ENCODE results near the gene RHEB. TPM values are rescaled to one million over a fixed set of nuclear protein-coding genes. Genes with fewer than 3 reads are reported as not detected.

The RHEB gene
- total and polyA plus RNA-seq, 5 donors = 115 to 217 (median 125) TPM

DNA sequence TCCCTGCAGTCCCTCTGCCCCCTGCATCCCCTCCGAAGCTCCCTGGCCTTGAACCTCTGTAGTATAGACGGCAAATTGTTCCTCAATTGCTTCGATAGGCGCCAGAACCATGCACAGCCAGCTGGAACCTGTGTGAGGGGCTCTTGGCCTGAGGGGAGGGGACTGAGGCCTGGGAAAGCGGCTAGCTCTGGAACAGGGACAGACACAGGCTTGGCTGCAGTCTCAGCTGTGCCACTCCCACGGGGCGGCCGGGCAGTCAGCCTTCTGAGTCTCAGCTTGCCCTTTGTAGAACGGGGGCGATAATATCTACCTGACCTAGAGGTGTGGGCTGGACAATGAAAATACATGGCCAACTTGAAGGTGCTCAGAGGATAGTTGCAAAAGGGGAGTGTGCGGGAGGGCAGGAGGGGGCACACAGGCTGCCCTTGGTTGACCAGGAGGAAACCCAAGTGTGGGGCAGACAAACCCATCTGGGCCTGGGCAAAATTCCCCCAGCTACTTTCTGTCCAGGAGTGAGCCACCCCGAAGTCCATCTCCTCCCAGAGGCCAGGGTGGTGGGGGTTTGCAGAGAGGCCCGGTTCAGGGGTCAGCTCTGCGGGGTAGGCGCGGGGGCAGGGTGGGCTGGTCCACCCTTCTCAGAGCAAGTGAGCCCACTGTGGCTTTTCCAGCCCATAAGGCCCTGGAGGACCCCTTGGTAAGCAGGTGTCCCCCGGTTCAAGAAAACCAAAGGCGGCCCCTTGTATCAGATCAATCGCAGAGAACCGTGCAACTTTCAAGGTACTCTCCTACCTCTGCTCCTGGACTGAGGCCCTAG lies 84.4 kb downstream of the RHEB start:
- H3K4me3 ChIP-seq (ENCODE audit: low read length) = no peak overlapping the region
- H3K27ac ChIP-seq (ENCODE audit: low read length) = no peak overlapping the region
- DNase-seq (no peak), ATAC-seq (no peak)
- no peaks in the 10 kb centered on the region for H3K27me3 ChIP-seq (ENCODE audit: control insufficient read depth, insufficient read depth)
- H3K9me3 ChIP-seq (ENCODE audit: control insufficient read depth, low read length) = no peaks in the 10 kb centered on the region
- intact Hi-C loops (cut with DNase I) = loop anchor here in 2 of 4 donors (5.0 to 10.0 kb wide), 2 partner anchors 51 to 58 kb away; no protein-coding TSS in a partner anchor
- WGBS = 85% methylated on average over 20 of the region's 20 CpGs
- no peaks in the 10 kb centered on the region for H3K4me1 ChIP-seq (ENCODE audit: control insufficient read depth, insufficient read depth, low read length)

DNA sequence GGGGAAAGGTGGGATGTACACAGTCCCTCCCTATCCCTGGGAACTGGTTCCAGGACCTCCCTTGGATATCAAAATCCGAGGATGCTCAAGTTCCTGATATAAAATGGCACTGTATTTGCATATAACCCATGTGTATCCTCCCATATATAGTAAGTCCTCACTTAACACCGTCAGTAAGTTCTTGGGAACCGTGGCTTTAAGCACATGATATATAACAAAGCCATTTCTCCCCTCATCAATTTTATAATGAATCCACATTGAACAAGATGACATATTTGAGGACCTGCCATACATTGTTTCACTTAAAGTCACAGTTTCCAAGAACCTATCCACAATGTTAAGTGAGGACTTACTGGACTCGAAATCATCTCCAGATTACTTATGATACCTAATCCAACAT lies 85.1 kb downstream of the RHEB start:
- WGBS = 90% methylated on average over 4 of the region's 4 CpGs

DNA sequence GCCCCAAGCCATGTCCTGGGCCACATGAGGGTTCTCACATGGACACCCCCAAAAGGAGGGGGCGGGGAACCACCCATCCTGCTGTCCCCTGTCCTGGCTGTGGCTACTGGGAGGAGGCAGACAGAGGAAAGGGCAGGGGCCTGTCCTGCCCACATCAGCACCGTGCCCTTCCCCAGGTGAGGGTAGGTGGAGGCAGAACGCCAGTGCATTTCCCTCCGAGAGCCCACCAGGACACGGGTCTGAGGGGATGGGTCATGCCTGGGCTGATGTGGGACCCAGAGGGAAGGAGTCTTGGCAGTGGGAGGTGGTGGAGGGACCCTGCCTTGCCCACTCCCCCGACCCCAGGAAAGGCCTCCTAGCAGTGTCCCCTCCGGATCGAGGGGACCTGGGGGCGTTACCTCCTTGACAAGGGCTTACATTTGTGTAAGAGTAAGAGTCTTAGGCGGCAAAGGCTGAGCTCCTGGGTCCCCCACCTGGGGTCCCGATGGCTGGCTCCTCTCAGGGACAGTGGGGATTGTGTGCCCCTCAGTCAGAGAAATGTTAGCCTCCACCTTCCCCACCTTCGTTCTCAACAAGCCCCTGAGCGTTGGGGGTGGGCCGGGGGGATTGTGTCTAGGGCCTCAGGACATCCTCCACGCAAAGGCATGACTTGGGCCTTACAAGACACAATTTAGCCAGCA lies 85.8 kb downstream of the RHEB start:
- 92% methylated on average over 15 of the region's 15 CpGs for WGBS
- intact Hi-C loops (cut with DNase I) = loop anchor here in 2 of 4 donors (5.0 to 10.0 kb wide), 2 partner anchors 49 to 52 kb away; no protein-coding TSS in a partner anchor

More for the DNA sequence above, 85.1 kb downstream of the RHEB start:
- Histone ChIP-seq H3K4me1 (ENCODE audit: control insufficient read depth, insufficient read depth, low read length) (no peaks in the 10 kb centered on the region), H3K4me3 (ENCODE audit: low read length) (no peak overlapping the region), H3K9me3 (ENCODE audit: control insufficient read depth, low read length) (no peaks in the 10 kb centered on the region), H3K27ac (ENCODE audit: low read length) (no peak overlapping the region), H3K27me3 (ENCODE audit: control insufficient read depth, insufficient read depth) (no peaks in the 10 kb centered on the region)
- ATAC-seq = no peak
- intact Hi-C loops (cut with DNase I) = loop anchor here in 2 of 4 donors (5.0 to 10.0 kb wide), 2 partner anchors 50 to 52 kb away; no protein-coding TSS in a partner anchor
- DNase-seq = no peak

DNA sequence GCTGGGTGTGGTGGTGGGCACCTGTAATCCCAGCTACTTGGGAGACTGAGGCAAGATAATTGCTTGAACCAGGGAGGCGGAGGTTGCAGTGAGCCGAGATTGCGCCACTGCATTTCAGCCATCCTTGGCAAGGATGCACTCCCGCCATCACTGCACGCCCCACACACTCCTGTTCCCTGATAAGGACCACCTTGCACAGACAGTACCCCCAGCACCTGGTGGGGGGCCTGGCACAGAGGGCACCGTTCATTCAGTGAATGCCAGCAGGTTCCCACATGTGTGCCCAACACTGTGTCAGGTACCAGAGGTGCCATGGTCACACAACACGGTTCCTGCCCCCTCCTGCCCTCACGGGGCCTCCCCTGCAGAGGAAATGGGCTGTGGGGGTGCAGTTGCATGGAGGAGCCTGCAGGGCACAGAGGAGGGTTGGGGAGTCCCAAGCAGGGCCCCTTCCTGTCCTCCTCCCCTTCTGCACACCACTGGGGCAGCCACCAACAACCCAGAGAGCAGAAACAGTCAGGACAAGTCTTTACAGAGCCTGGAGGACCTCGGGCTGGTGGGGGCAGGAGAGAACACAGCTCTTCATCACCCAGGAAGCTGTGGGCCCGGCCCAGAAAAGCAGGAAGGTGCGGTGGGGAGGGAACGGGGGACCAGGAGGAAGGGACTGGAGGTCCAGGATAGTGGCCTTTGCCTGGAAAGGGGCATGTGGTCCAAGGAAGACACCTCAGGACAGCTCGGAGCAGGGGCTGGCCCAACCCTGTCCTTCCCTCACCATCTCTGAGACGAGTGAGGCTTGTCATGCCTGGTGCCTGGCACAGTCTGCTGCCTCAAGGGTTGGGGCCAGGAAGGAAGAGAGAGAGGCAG lies 86.8 kb downstream of the RHEB start:
- no peak for DNase-seq
- Histone ChIP-seq H3K9me3 (ENCODE audit: control insufficient read depth, low read length) (no peaks in the 10 kb centered on the region), H3K27ac (ENCODE audit: low read length) (no peak overlapping the region), H3K4me1 (ENCODE audit: control insufficient read depth, insufficient read depth, low read length) (no peaks in the 10 kb centered on the region), H3K4me3 (ENCODE audit: low read length) (no peak overlapping the region), H3K27me3 (ENCODE audit: control insufficient read depth, insufficient read depth) (no peaks in the 10 kb centered on the region)
- intact Hi-C loops (cut with DNase I) = loop anchor here in 2 of 4 donors (5.0 to 10.0 kb wide), 2 partner anchors 48 to 51 kb away; no protein-coding TSS in a partner anchor
- 80% methylated on average over 14 of the region's 14 CpGs for WGBS
- no peak for ATAC-seq

More for the DNA sequence above, 85.8 kb downstream of the RHEB start:
- Histone ChIP-seq H3K4me1 (ENCODE audit: control insufficient read depth, insufficient read depth, low read length) (no peaks in the 10 kb centered on the region), H3K27me3 (ENCODE audit: control insufficient read depth, insufficient read depth) (no peaks in the 10 kb centered on the region), H3K4me3 (ENCODE audit: low read length) (no peak overlapping the region), H3K27ac (ENCODE audit: low read length) (no peak overlapping the region), H3K9me3 (ENCODE audit: control insufficient read depth, low read length) (no peaks in the 10 kb centered on the region)
- no peak for ATAC-seq
- DNase-seq = no peak

GRCh38 chr7:151431768-151432311 lies 87.9 kb downstream of the RHEB start:
- 96% methylated on average over 25 of the region's 25 CpGs for WGBS
- no peak for ATAC-seq
- no peaks in the 10 kb centered on the region for H3K27me3 ChIP-seq (ENCODE audit: control insufficient read depth, insufficient read depth)
- no peak overlapping the region for H3K27ac ChIP-seq (ENCODE audit: low read length)
- intact Hi-C loops (cut with DNase I) = loop anchor here in 2 of 4 donors (5.0 to 10.0 kb wide), 2 partner anchors 47 to 50 kb away; no protein-coding TSS in a partner anchor
- no peaks in the 10 kb centered on the region for H3K4me1 ChIP-seq (ENCODE audit: control insufficient read depth, insufficient read depth, low read length)
- no peak for DNase-seq
- no peaks in the 10 kb centered on the region for H3K9me3 ChIP-seq (ENCODE audit: control insufficient read depth, low read length)
- H3K4me3 ChIP-seq (ENCODE audit: low read length) = no peak overlapping the region

- Histone ChIP-seq H3K27ac (ENCODE audit: low read length) (no peak overlapping the region), H3K4me1 (ENCODE audit: control insufficient read depth, insufficient read depth, low read length) (no peaks in the 10 kb centered on the region), H3K4me3 (ENCODE audit: low read length) (no peak overlapping the region), H3K27me3 (ENCODE audit: control insufficient read depth, insufficient read depth) (no peaks in the 10 kb centered on the region), H3K9me3 (ENCODE audit: control insufficient read depth, low read length) (no peaks in the 10 kb centered on the region)
- ATAC-seq = no peak
- intact Hi-C loops (cut with DNase I) = loop anchor here in 2 of 4 donors (5.0 to 10.0 kb wide), 2 partner anchors 47 to 49 kb away; no protein-coding TSS in a partner anchor
- 95% methylated on average over 13 of the region's 13 CpGs for WGBS
- no peak for DNase-seq
Measured at GRCh38 chr7:151431281-151431767, 88.4 kb downstream of the RHEB start.

DNA sequence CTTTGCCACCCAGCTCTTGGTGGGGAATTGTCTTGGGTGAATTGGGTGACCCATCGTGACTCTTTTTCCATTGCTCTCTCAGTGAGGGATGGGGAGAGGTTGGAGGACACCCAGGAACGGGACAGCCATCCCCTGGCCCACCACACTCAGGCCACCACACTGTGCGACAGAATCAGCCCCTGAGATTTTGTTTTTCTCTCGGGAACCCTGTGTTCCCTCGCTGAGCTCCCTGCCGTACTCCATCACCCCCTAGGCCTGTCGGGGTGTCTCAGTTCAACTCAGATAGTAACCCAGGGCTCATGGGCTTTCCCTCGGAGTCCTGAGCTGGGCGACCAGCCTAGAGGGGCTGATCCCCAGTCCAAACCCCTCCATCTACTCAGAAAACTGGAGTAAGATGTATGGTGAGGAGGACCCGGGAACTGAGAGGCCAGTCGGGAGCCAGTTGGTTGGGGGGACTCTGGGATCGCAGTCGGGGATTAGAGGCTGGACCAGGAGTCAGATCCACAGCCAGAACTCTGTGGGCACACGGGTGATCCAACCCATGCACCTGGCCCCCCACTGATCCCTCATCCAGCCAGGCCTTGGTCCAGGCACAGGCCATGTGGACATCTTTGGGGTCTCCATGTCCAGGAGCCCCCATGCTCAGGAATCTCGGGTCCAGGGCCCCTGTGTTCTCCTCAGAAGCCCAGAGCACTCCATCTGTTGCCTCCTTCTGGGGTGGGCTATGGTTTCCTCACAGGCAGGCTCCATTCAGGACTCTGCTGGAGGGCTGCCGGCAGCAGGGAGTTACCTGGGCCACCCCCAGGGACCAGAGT lies 89.1 kb downstream of the RHEB start:
- WGBS = 91% methylated on average over 16 of the region's 16 CpGs
- intact Hi-C loops (cut with DNase I) = loop anchor here in 2 of 4 donors (5.0 to 10.0 kb wide), 2 partner anchors 46 to 48 kb away; no protein-coding TSS in a partner anchor
- H3K4me1 ChIP-seq (ENCODE audit: control insufficient read depth, insufficient read depth, low read length) = no peaks in the 10 kb centered on the region
- no peak overlapping the region for H3K4me3 ChIP-seq (ENCODE audit: low read length)
- H3K27me3 ChIP-seq (ENCODE audit: control insufficient read depth, insufficient read depth) = no peaks in the 10 kb centered on the region
- H3K27ac ChIP-seq (ENCODE audit: low read length) = no peak overlapping the region
- H3K9me3 ChIP-seq (ENCODE audit: control insufficient read depth, low read length) = no peaks in the 10 kb centered on the region
- ATAC-seq (no peak), DNase-seq (no peak)

- H3K4me1 ChIP-seq (ENCODE audit: control insufficient read depth, insufficient read depth, low read length) = no peaks in the 10 kb centered on the region
- 57% methylated on average over 10 of the region's 10 CpGs for WGBS
- intact Hi-C loops (cut with DNase I) = loop anchor here in 2 of 4 donors (5.0 to 10.0 kb wide), 2 partner anchors 45 to 47 kb away; no protein-coding TSS in a partner anchor
- H3K27ac ChIP-seq (ENCODE audit: low read length) = no peak overlapping the region
- no peaks in the 10 kb centered on the region for H3K27me3 ChIP-seq (ENCODE audit: control insufficient read depth, insufficient read depth)
- DNase-seq = no peak
- no peaks in the 10 kb centered on the region for H3K9me3 ChIP-seq (ENCODE audit: control insufficient read depth, low read length)
- ATAC-seq = no peak
- H3K4me3 ChIP-seq (ENCODE audit: low read length) = no peak overlapping the region
Measured at GRCh38 chr7:151429560-151430331, 89.9 kb downstream of the RHEB start.

- Histone ChIP-seq H3K27ac (ENCODE audit: low read length) (no peak overlapping the region), H3K4me3 (ENCODE audit: low read length) (no peak overlapping the region), H3K27me3 (ENCODE audit: control insufficient read depth, insufficient read depth) (no peaks in the 10 kb centered on the region), H3K9me3 (ENCODE audit: control insufficient read depth, low read length) (no peaks in the 10 kb centered on the region), H3K4me1 (ENCODE audit: control insufficient read depth, insufficient read depth, low read length) (peaks cover 3% of the 10 kb centered on the region)
- intact Hi-C loops (cut with DNase I) = no loop called here
- whole genome bisulfite sequencing = 95% methylated on average over 5 of the region's 5 CpGs
- no peak for DNase-seq
- ATAC-seq = no peak
Measured at GRCh38 chr7:151429237-151429559, 90.5 kb downstream of the RHEB start.
